NK-92 treated with Interleukin-12 subunit alpha and Interleukin-12 subunit beta, amount 100 ng/mL, for 24 hours (cell line): ENCODE results near the gene CHRNA5.

Experiments
- DNase-seq: peaks from one replicate; lab custom pipeline; 2025; lab: John Stamatoyannopoulos, UW

Gene CHRNA5

DNA sequence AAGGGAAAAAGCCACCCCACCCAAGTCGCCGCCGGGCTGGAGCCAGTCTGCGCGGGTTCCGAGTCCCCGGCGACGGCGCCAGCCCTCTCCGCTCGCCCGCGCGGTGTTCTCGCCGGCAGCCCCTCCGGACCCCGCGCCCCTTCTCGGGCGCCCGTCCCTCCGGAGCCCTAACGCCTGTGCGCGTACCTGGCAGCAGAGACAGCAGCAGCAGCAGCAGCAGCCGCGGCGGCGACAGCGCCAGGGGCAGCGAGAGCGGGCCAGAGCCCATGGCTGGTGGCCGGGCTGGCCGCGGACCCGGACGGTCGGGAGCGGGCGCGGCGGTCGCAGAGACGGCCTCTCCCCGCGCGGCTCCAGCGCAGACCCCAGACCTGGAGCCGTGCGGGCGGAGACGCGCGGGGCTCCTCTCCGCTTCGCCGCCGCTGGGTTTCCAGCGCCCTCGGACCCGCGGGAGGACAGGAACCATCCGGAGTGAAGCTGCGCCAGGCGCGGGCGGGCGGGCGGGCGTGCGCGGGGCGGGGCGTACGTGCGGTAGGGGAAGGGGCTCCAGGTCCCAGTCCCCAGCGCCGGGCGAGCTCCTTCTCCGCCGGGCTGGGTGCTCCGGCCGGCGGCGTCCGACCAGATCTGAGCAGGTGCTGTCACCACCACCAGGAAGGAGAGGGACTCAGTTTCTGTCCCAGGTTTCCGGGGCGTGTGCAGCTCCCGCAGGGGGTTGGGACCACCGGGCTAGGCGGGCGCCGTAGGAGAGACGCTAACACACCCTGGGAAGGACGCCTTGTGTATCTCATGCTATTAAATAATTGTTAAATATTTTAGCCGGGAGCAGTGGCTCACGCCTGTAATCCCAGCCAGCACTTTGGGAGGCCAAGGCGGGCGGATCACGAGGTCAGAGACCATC lies 55.5 kb downstream of the CHRNA5 start, which contains the start of gene CHRNA3:
TSS of gene CHRNA3 (minus strand) at position 470 of the 895 bp plus-strand sequence. CDS start at position 268, 202 bp downstream.
- no peak for DNase-seq

DNA sequence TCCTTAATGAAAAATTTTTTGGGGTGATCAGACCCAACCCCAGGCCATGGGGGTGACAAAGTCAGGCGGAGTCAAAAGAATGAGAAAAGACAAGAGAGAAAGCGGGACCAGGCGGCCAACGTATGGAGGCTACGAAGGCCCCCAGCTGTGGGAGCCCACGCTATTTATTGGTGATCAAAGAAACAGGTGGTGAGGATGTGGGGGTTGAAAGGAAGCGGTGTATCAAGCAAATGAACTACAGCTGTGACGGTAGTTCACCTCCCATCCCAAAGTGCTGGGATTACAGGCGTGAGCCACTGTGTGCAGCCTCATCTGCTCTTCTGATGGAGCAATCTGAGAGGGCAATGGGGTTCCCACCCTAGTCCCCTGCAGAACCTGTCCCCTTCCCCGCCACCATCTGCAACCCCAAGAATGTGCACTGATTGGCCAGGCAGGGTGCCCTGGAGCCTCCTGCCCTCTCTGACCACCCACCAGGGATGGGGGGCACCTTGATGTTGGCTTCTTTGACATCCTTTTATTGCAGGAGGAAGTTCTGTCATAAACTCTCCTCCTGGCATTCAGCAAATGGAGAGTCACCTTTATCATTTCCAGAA lies 56.6 kb downstream of the CHRNA5 start:
- no peak for DNase-seq

DNA sequence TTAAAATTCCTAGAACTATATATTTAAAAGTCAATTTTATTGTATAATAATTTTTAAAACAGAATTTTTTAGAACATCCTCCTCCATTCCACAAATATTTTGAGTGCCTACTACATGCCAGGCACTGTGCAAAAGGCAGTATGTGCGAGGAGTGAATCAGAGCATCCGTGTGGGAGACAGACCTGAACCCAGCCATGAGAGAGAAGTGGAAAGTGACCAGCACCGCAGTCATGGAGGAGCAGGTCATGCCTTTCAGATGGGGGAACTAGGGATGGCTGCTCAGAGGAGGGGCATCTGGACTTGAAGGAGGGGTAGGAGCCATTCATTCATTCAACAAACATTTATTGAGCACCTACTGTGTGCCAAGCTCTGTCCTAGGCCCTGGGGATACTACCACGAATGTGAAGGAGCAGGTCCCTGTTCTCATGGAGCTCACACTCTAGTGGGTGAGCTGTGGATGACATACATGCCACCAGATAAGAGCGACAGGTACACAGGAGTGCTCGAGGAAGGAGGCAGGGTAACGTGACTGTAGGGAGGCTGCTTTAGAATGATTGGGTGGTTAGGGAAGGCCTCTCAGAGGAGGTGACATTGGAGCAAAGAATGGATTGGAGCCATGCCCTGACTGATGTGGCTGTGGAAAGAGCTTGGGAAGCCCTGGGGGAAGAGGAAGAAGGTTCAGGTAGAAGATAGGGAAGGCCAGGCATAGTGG lies 58.6 kb downstream of the CHRNA5 start:
- DNase-seq: no peak

DNA sequence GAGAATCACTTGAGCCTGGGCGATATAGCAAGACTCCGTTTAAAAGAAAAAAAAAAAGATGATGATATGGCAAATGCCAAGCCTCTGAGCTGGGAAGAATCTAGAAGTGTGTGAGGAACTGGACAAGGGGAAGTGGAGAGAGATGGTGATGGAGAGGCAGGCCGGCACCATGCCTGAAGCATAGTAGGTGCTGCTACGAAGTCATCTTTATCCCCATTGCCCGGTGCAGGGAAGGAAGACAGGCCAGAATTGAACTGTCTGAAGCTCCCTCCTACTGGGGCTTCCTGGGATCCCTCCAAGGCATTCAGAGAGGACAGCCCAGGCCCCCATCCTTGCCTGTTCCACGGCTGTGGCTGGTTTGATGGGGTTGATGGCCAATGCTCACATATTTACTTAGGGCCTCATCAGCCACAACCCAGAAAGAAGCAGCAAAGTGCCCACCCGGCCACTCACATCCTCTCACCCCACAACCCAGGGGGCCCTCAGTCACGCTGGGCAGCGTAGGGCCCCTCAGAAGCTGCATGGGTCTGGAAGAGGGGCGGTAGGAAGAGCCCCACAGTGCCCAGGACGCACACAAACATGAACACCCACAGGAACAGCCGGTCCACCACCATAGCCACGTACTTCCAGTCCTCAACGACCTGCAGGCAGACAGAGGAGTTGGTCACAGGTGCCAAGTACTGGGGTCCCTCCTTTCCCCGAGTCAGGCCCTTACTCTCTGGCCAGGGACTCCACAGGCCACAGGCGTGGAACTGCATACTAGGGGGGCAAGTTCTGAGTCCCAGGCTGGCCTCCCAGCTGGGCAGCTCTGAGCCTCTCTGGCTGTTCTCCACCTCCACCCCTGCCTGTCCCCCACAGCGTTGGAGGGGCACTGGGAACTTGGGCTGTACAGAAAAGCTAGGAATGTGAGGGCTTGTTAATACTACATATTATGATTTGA lies 59.6 kb downstream of the CHRNA5 start:
- DNase-seq: no peak

DNA sequence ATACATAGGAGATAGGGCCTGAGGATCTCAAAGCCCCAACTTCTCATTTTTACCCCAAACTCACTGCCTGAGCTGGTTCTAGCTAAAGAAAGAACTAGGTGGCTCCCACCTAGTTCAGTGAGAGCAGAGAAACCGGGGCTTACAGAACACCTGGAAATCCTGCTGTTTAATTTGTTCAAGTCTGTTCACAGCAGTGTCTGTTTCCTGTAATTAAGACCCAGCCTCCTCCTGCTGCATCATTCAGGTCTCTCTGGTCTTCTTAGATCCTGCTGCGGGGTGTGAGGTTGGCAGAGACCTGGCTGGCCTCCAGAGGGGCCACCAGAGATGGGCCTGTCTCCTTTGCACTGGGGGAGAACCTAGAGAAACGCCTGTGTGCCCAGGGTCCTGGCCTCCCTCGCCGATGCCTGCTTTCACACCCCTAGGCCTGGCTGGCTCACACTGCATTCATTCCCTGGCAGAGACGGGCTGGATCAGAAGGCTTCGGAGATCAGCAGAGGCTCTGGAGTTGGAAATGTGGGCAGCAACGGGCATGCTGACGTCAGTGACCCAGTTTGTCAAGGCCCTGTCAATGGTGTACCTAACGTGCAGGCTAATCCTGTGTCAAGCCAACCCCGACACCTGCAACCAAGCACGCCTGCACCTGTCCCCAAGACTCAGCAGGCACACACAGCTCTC lies 60.4 kb downstream of the CHRNA5 start:
- DNase-seq: no peak

DNA sequence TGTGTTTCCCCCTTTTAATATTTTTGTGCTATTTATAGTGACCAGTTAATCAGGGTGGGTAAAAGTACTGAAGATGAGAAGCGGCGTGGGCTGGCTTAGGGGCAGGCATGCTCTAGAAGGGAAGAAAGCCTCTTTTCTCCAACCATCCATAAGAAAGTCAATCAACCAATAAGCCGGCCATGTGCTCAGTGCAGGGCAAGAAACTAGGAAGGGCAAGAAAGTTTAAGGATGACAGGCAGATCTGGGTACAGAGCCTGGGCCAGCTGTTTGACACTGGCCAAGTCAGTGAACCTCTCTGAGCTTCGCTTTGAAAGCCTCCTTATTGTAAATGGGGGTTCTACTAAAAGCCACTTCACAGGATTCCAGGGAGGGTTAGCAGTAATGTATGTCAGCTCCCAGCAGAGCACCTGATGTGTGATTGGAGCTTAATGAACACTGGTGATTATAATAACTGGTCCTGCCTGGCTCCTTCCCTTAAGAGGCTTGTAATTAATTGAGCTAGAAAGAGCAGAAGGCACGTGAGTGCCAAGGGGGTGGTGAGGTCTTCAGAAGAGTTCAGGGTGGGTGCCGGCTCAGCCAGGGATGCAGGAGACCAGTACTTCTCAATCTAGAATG lies 61.2 kb downstream of the CHRNA5 start:
- no peak for DNase-seq

DNA sequence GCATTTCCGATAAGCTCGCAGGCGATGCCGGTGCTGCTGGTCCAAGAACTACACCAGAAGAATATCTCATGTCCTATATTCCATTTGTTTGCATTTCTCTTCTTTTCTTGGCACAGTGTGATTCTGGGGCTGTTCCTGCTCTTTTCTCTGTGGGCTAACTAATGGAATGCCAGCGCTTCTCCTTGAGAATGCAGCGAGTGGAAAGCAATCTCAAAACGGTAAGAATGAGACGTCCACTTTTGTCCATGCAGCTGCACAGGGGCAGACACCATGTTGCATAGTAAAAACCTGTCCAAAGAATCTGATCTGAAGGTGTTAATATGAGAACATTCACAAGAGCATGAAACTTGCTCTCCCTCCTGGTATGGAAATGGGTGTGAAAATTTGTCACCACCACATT lies 62.0 kb downstream of the CHRNA5 start:
- DNase-seq: no peak

DNA sequence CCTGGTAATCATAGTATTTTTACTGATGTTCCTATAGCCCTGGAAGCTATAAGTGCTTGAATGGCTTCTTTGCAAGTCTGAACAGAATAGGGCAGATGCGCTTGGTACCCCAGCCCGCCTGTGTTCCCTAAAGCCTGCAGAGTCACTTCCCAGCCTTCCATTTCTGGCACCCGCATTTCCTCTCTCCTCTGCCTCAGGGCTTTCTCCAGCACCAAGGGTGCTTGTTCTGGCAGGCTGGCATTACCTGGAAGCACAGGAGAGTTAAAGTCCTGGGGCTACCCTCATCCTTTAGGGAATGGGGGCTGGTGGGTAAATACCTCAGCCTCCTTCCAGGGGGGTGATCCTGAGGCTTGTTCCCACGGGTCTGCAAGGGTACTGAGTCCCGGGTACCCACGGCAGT lies 62.9 kb downstream of the CHRNA5 start:
- DNase-seq: no peak

DNA sequence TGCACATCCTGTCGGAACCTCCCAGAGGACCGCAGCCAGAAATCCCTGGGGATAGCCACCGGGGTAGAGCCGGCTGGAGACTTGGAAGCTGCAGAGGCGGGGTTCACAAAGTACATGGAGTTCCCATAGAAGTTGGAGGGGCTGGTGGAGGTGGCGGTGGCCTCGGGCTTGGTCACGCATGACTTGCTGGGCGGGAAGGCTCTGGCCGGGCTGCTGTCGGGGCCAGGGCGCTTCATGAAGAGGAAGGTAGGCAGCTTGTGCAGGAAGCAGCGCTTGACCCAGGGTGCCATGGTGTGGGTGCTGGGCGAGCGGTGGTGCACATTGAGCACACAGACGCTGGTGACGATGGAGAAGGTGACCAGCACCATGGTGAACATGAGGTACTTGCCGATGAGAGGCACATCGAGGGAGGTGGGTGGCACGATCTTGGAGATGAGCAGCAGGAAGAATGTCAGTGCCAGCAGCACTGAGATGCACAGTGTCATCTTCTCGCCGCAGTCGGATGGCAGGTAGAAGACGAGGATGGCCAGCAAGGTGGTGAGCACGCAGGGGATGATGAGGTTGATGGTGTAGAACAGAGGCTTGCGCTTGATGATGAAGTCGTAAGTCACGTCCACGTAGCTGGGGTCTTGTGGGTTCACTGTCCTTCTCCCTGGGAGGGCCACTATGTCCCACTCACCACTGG lies 63.9 kb downstream of the CHRNA5 start:
- no peak for DNase-seq

DNA sequence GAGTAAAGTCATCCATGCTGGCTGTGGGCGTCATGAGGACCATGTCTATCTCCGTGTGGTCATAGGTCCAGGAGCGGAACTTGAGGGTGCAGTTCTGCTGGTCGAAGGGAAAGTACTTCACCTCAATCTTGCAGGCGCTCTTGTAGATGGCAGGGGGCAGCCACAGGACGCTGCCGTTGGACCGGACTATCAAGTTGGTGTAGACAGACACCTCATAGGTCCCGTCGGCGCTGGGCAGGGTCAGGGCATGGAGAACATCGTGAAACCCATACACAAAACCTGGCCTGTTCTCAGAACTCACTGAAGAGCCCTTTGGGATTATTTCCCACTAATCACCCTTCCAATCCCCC lies 64.4 kb downstream of the CHRNA5 start:
- no peak for DNase-seq

DNA sequence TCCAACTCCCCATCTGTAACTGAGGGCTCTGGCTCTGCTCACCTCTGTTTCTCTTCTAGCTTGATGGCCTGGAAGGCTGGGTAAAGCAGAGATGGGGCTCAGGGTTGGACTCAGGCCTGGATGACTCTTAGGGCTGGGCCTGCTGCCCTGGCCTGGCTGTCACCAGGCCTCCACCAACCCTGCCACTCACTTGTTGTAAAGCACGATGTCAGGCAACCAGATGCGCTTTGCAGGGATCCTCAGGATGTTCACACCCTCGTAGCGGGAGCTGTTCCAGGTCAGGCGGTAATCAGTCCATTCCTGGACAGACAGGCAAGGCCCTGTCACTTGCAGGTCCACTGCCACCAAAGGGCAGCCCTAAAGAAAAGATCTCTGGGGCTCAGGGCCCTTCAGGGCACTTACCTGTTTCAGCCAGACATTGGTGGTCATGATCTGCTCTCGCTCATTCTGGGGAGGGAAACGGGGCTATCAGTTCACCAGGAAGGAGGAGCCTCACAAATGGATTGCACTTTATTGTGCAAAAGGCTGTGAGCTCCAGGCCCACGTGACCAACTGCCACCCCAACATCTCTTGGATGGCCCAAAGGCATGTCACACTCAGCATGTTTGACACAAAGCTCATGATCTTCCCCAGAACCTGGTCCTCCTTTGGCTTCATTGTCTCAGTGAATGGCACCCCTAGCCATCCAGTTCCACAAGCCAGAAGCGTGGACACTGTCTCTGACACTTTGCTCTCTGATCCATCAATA lies 65.7 kb downstream of the CHRNA5 start:
- no peak for DNase-seq

DNA sequence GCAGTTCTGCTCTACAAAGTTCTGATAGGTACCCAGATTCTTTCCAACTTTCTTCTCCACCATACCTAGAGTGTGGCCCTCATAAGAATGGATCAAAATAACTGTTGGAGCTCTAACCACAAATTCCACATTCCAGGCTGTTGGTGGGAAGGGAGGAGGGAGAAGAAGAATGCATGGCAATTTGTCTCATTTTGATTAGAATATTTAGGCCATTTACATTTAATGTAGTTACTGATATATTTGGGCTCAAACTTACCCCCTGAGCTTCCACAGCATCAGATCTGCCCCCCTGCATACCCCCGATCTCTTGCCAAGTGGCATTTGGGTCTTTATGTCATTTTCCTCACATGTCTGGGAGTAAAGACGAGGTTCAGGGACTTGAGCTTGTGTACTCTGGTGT lies 68.0 kb downstream of the CHRNA5 start:
- no peak for DNase-seq

DNA sequence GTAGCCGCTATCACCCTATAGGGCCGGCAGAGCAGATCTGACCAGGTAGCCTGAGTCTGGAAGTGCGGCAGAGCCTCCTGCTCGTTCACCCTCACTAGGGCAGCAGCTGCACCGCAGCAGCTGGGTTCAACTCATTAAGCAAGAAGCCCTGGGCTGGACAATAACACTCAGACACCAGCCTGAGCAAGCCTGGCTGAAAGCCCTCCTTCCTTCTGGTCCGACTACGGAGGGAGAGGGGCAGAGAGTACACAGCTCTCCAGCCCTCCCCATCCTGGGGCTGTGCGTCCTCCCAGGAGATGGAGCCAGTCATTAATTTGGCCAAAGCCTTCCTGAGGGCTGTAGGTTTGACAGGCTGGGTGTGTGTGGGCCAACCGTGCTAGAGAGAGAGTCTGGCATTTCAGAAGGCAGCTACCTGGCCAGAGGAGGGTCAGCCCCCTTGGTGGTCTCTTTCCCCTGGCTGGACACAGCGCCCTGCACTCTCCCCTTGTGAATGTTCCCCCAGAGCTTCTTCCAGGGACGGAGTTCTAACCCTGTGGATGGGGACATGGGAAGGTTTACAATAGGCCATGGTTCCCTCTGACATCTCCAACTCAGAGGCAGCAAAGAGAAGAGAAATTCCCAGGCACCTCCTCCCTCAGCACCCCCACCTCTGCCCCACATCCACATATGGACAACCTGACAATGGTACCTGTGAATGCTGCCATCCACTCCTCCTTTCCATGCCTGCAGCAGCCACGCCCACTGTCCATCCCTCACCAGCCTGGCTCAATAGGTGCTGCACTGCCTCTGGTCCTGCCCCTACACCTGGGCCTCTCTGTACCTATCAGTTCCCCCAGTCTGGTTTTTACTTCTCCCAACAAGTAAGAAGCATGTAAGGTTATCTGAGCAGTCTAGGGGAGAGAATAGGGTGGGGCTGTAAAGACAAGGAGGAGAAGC lies 69.2 kb downstream of the CHRNA5 start:
- DNase-seq: no peak

DNA sequence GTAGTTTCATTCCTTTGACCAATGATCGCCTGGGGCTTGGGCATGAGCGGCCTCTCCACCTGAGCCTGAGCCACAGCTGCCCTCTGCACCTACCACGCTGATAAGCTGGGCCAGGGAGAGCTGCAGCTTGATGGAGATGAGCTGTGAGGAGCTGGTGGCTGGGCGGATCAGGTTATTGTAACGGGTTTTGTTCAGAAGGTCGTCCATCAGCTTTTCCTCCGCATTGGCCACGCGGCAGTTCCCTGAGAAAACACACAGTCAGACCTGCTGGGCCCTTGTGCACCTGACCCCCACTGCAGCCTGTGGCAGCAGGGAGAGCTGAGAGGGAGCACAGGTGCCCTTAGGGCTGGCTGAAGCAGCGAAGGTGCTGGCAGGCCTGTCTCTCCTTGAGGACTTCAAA lies 70.0 kb downstream of the CHRNA5 start:
- no peak for DNase-seq

DNA sequence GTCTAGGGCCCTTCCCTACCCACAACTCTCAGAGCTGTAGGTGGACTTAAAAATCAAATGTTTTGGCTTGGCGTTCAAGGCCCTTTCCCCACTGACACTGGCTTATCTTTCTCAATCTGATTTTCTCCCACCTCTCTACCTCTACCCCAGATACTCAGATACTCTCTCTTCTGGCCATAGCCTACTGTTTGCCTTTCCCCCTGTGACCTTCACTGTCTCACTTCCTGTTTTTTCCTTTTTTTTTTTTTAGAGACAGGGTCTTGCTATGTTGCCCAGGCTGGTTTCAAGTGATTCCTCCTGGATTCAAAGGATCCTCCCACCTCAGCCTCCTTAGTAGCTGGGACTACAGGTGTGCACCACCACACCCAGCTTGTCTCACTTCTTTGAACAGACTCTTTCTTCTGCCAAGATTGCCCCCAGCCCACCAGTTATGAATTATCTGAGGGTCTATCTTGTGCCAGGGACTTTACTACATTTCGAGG lies 71.1 kb downstream of the CHRNA5 start:
- no peak for DNase-seq

DNA sequence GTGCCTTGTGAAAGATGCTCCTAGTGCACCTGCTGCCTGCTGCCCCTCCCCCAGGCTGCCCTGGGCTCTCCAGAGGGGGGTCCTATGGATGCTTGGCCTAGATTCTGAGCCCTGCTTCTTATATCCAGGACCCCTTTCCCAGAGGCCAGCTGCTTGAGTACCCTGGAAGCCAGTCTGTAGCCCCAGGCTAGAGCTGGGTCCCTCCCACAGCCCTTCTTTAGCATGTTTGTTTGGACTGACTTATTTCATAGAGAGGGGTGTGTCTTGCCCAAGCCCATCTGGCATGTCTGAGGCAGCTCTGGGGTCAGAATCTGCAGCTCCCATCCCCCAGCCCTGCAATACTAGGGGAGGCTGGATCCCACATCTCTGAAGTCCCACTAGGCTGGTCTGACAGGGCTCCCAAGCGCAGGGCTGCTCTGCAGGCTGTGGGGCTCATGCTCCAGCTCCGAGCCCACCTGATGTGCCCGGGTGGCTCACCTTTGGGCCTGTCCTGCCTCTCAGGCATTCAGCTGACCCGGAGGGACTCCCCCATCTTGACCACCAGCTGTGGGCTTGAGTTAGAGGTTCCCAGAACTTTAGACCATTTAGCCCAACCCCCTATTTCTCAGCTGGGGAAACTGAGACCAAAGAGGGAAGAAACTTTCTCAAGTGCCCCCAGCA lies 72.6 kb downstream of the CHRNA5 start:
- DNase-seq: no peak

DNA sequence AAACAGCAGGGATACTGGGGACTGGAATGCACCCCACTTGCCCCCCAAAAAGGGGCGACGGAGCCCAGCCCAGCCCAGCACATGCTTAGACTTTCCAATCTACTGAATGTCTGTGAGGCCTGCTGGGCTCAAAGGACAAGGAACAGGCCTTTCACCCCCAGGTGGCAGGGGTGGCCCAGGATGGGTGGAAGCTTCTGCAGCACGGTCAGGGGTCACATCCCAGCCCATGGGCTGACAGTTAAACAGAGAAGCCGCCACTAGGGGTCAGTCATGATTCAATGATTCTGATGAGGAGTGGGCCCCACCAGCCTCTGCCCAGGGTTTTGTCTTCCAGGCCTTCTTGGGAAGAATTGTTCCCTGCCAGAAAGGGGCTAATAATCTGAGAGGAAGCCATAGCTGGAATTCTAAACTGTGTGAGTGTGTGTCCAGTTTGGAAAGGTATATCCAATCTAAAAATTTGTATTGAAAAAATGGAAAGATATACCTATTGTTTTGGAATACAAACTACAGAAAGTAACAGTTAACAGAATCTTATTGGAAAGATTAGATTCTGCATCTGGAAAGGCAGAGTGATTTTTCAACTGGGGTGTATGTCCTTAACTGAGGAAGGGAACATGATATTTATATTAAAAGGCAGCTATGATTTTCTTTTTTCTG lies 73.5 kb downstream of the CHRNA5 start:
- no peak for DNase-seq
